ENCODE data around the gene CABLES1.

- no peak for TF ChIP-seq CTCF (optimal IDR thresholded peaks at IDR 0.05 in 1 of 3, IDR thresholded peaks at IDR 0.05 in 1 of 3, conservative IDR thresholded peaks at IDR 0.05 in 1 of 3; ENCODE audit: extremely low read depth in 1 of 3, insufficient read depth in 2 of 3, low read length in 3 of 3)
- no peak for TF ChIP-seq EZH2 (IDR thresholded peaks at IDR 0.05; ENCODE audit: low read length)
These were observed 2.5 kb downstream of the CABLES1 start for GRCh38 chr18:23137788-23138216.

All from keratinocyte (primary cell).